H9 (cell line): ENCODE data around the gene PRLHR. TPM values are rescaled to one million over a fixed set of nuclear protein-coding genes. Genes with fewer than 3 reads are reported as not detected.

Experiments
- DNase-seq: peaks from one replicate; pipeline ENCODE4 v3.0.0-alpha.2; 2017
- H2AFZ ChIP-seq: one replicate; pipeline ENCODE4 v1.6.1; 2013; ENCODE audit warnings: mild to moderate bottlenecking, low read length, control low read depth, moderate library complexity
- H2AK5ac ChIP-seq: 2 replicates; pipeline ENCODE4 v1.6.1; 2013; ENCODE audit warnings: low read length, control low read depth, mixed read lengths; ENCODE audit not compliant: insufficient read length
- H2BK120ac ChIP-seq: one replicate; pipeline ENCODE4 v1.6.1; 2013; ENCODE audit warnings: low read depth, mild to moderate bottlenecking, low read length, control low read depth, inconsistent platforms; ENCODE audit not compliant: poor library complexity, severe bottlenecking
- H2BK12ac ChIP-seq: 2 replicates; pipeline ENCODE4 v1.6.1; 2013; ENCODE audit warnings: low read length, control low read depth, mixed read lengths, low read depth; ENCODE audit not compliant: insufficient read length
- H2BK15ac ChIP-seq: 2 replicates; pipeline ENCODE4 v1.6.1; 2013; ENCODE audit warnings: low read depth, low read length, control low read depth
- H2BK20ac ChIP-seq: one replicate; pipeline ENCODE4 v1.6.1; 2013; ENCODE audit warnings: low read depth, mild to moderate bottlenecking, low read length, control low read depth, inconsistent platforms; ENCODE audit not compliant: poor library complexity, severe bottlenecking
- H2BK5ac ChIP-seq: 2 replicates; pipeline ENCODE4 v1.6.1; 2013; ENCODE audit warnings: low read length, control low read depth, mixed read lengths; ENCODE audit not compliant: insufficient read length
- H3K14ac ChIP-seq: 2 replicates; pipeline ENCODE4 v1.6.1; 2013; ENCODE audit warnings: low read length, control low read depth; ENCODE audit not compliant: insufficient read depth
- H3K18ac ChIP-seq: 2 replicates; pipeline ENCODE4 v1.6.1; 2013; ENCODE audit warnings: low read depth, mild to moderate bottlenecking, mixed read lengths, low read length, control low read depth; ENCODE audit not compliant: insufficient read length
- H3K23ac ChIP-seq: 2 replicates; pipeline ENCODE4 v1.6.1; 2013; ENCODE audit warnings: low read length, control low read depth, mixed read lengths, low read depth; ENCODE audit not compliant: insufficient read length
- H3K23me2 ChIP-seq: 2 replicates; pipeline ENCODE4 v1.6.1; 2013; ENCODE audit warnings: low read depth, mild to moderate bottlenecking, mixed read lengths, low read length, control low read depth; ENCODE audit not compliant: insufficient read length, poor library complexity, severe bottlenecking
- H3K27ac ChIP-seq: 2 replicates; pipeline ENCODE4 v1.5.1; 2013; ENCODE audit warnings: low read length, control low read depth, mixed read lengths, low read depth; ENCODE audit not compliant: insufficient read length
- H3K27me3 ChIP-seq: 2 replicates; pipeline ENCODE4 v1.6.1; 2013; ENCODE audit warnings: low read length, control low read depth, inconsistent platforms; ENCODE audit not compliant: insufficient read depth
- H3K4ac ChIP-seq: 2 replicates; pipeline ENCODE4 v1.6.1; 2013; ENCODE audit warnings: low read depth, mild to moderate bottlenecking, control low read depth, inconsistent platforms, low read length, moderate library complexity
- H3K4me1 ChIP-seq: 2 replicates; pipeline ENCODE4 v1.6.1; 2013; ENCODE audit warnings: low read length, control low read depth, inconsistent platforms; ENCODE audit not compliant: insufficient read depth
- H3K4me2 ChIP-seq: 2 replicates; pipeline ENCODE4 v1.6.1; 2013; ENCODE audit warnings: low read length, control low read depth, mixed read lengths; ENCODE audit not compliant: insufficient read length, insufficient read depth
- H3K56ac ChIP-seq: 2 replicates; pipeline ENCODE4 v1.6.1; 2013; ENCODE audit warnings: low read depth, mild to moderate bottlenecking, mixed read lengths, low read length, control low read depth; ENCODE audit not compliant: insufficient read length
- H3K79me1 ChIP-seq: 2 replicates; pipeline ENCODE4 v1.6.1; 2013; ENCODE audit warnings: low read depth, mild to moderate bottlenecking, moderate library complexity, low read length, control low read depth, inconsistent platforms; ENCODE audit not compliant: insufficient read depth, poor library complexity, severe bottlenecking
- H3K79me2 ChIP-seq: 2 replicates; pipeline ENCODE4 v1.6.1; 2013; ENCODE audit warnings: low read length, control low read depth, inconsistent platforms; ENCODE audit not compliant: insufficient read depth
- H3K9ac ChIP-seq: 2 replicates; pipeline ENCODE4 v1.6.1; 2013; ENCODE audit warnings: low read length, control low read depth, mixed read lengths; ENCODE audit not compliant: insufficient read length; ENCODE audit errors: extremely low read depth
- H3K9me3 ChIP-seq: one replicate; pipeline ENCODE4 v1.6.1; 2013; ENCODE audit warnings: low read depth, low read length, inconsistent platforms; ENCODE audit not compliant: control insufficient read depth
- H3T11ph ChIP-seq: one replicate; pipeline ENCODE4 v1.6.1; 2013; ENCODE audit warnings: mild to moderate bottlenecking, low read length, control low read depth, inconsistent platforms
- H4K20me1 ChIP-seq: one replicate; pipeline ENCODE4 v1.6.1; 2013; ENCODE audit not compliant: control insufficient read depth, insufficient read length, insufficient read depth
- H4K5ac ChIP-seq: 2 replicates; pipeline ENCODE4 v1.6.1; 2013; ENCODE audit warnings: low read depth, mild to moderate bottlenecking, mixed read lengths, low read length, control low read depth; ENCODE audit not compliant: insufficient read length
- H4K8ac ChIP-seq: replicated peaks from 2 replicates; pipeline ENCODE4 v1.6.1; 2013; ENCODE audit warnings: low read length, control low read depth, mixed read lengths, low read depth; ENCODE audit not compliant: insufficient read length
- H4K91ac ChIP-seq: 2 replicates; pipeline ENCODE4 v1.6.1; 2013; ENCODE audit warnings: low read depth, mild to moderate bottlenecking, moderate library complexity, mixed read lengths, low read length, control low read depth; ENCODE audit not compliant: insufficient read length
- H3K27ac Mint-ChIP-seq, 3 experiments: 2 replicates in 2 of 3; 3 replicates in 1 of 3; pipeline ENCODE4 v1.8.0; 2020 to 2021; ENCODE audit warnings: mixed read lengths in 3 of 3, mild to moderate bottlenecking in 1 of 3, moderate library complexity in 1 of 3
- H3K27me3 Mint-ChIP-seq: 2 replicates; pipeline ENCODE4 v1.8.0; 2021; ENCODE audit warnings: low read depth, mild to moderate bottlenecking, moderate library complexity, mixed read lengths
- H3K36me3 Mint-ChIP-seq, 3 experiments: 2 replicates in 2 of 3; 3 replicates in 1 of 3; pipeline ENCODE4 v1.8.0; 2020 to 2021; ENCODE audit warnings: low read depth in 3 of 3, mixed read lengths in 3 of 3; ENCODE audit not compliant: insufficient read depth in 1 of 3
- H3K4me1 Mint-ChIP-seq, 2 experiments: 2 replicates each; pipeline ENCODE4 v1.8.0; 2020; ENCODE audit warnings: mixed read lengths in 2 of 2
- H3K4me3 Mint-ChIP-seq, 2 experiments: 2 replicates in 1 of 2; 3 replicates in 1 of 2; pipeline ENCODE4 v1.8.0; 2020 to 2021; ENCODE audit warnings: mild to moderate bottlenecking in 2 of 2, mixed read lengths in 2 of 2, moderate library complexity in 1 of 2
- H3K9me3 Mint-ChIP-seq, 2 experiments: 2 replicates in 1 of 2; 3 replicates in 1 of 2; pipeline ENCODE4 v1.8.0; 2020; ENCODE audit warnings: mild to moderate bottlenecking in 2 of 2, mixed read lengths in 2 of 2, moderate library complexity in 1 of 2
- WGBS: extraction: QIAGEN DNeasy Blood & Tissue Kit; methylation state at CpG from one replicate; pipeline ENCODE4 v1.1.7; 2013; ENCODE audit warnings: missing lambda C conversion rate, low lambda C conversion rate, mixed read lengths; ENCODE audit not compliant: insufficient read length; ENCODE audit errors: extremely low coverage; 5-methylcytosine and 5-hydroxymethylcytosine counted together
- total RNA-seq: library from RNA; stranded (reverse); gene quantifications from 2 replicates; pipeline ENCODE4 v1.2.1, GENCODE V29; 2021
- TF ChIP-seq, protein P1 (sequence below): fragments of 200-600 bp; sonication (generic); conservative IDR thresholded peaks from 3 replicates; pipeline ENCODE4 v1.8.0; 2021; ENCODE audit warnings: antibody characterized with exemption, mild to moderate bottlenecking

PRLHR gene
- total RNA-seq, 1 experiment from 2014 or later: not detected

DNA sequence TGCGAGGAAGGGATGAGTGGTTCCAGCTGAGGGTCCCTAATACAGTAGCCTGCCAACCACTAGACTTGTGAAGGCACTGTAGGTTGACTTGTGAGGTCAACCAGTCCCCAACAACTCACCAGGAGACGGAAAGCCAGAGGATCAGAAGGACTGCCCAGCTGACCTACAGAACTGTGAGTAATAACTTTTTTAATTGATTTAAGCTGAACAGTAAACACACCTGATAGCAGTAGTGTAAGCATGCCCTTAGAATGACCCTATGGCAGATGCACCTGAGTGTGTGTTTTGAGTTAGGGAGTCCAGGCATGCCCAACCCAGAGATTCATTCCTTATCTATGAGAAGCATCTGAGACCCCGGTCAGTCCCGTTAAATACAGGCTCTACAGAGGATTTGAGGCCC, 14.1 kb downstream of the PRLHR start:
- Histone ChIP-seq H2AK5ac (no peak overlapping the region), H3K23me2 (no peaks in the 10 kb centered on the region), H2BK120ac (no peak overlapping the region), H3K18ac (no peak overlapping the region), H2BK12ac (no peak overlapping the region), H3K9me3 (no peaks in the 10 kb centered on the region), H3K56ac (no peak overlapping the region), H3K4me1 (no peaks in the 10 kb centered on the region), H3K27ac (no peak overlapping the region), H2AFZ (no peak overlapping the region), H4K8ac (no peak overlapping the region), H4K5ac (no peak overlapping the region), H4K91ac (no peak overlapping the region), H3K4ac (no peak overlapping the region), H3K4me2 (no peak overlapping the region), H2BK5ac (no peak overlapping the region), H4K20me1 (no peaks in the 10 kb centered on the region), H3K79me1 (no peaks in the 10 kb centered on the region), H3K79me2 (no peaks in the 10 kb centered on the region), H3K14ac (no peak overlapping the region), H2BK20ac (no peak overlapping the region), H3T11ph (no peak overlapping the region), H3K9ac (no peak overlapping the region), H3K27me3 (no peaks in the 10 kb centered on the region), H3K23ac (no peak overlapping the region), H2BK15ac (no peak overlapping the region)
- Mint-ChIP-seq H3K27me3 (peaks cover 19% of the 10 kb centered on the region), H3K9me3 (no peaks in the 10 kb centered on the region), H3K36me3 (no peaks in the 10 kb centered on the region), H3K4me1 (no peaks in the 10 kb centered on the region), H3K4me3 (no peak overlapping the region), H3K27ac (no peak overlapping the region; a peak in 1 of 7 replicates)
- WGBS: no CpG with 5 or more reads among the region's 4 CpGs
- no peak for DNase-seq
- TF ChIP-seq, protein P1, sequence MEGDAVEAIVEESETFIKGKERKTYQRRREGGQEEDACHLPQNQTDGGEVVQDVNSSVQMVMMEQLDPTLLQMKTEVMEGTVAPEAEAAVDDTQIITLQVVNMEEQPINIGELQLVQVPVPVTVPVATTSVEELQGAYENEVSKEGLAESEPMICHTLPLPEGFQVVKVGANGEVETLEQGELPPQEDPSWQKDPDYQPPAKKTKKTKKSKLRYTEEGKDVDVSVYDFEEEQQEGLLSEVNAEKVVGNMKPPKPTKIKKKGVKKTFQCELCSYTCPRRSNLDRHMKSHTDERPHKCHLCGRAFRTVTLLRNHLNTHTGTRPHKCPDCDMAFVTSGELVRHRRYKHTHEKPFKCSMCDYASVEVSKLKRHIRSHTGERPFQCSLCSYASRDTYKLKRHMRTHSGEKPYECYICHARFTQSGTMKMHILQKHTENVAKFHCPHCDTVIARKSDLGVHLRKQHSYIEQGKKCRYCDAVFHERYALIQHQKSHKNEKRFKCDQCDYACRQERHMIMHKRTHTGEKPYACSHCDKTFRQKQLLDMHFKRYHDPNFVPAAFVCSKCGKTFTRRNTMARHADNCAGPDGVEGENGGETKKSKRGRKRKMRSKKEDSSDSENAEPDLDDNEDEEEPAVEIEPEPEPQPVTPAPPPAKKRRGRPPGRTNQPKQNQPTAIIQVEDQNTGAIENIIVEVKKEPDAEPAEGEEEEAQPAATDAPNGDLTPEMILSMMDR: no peak
